Erythroblast (primary cell): ENCODE data around the gene EEPD1.

Experiments
- GATA1 ChIP-seq: IDR thresholded peaks from 2 replicates; pipeline ENCODE4 v1.6.1; 2011; ENCODE audit warnings: low read depth, mild to moderate bottlenecking, control low read depth, low read length, moderate library complexity
- POLR2A ChIP-seq: IDR thresholded peaks from 2 replicates; pipeline ENCODE4 v1.6.1; 2011; ENCODE audit warnings: mild to moderate bottlenecking, low read length

- no peak for TF ChIP-seq POLR2A
- TF ChIP-seq GATA1 = no peak
These were observed 15.8 kb upstream of the EEPD1 start for GRCh38 chr7:36137258-36137657.
